GM18507 (cell line): Measurements from ENCODE around the gene RMDN3.

Source experiments
- DNase-seq: peaks from one replicate; pipeline ENCODE4 v3.0.0; 2011; ENCODE audit warnings: low read depth; ENCODE audit not compliant: insufficient read length; ENCODE audit errors: extremely low spot score
- FAIRE-seq: peaks from 2 replicates; lab custom pipeline; 2011; peaks lifted over from hg19 to GRCh38; lab: Jason Lieb, UNC

The RMDN3 gene

DNA sequence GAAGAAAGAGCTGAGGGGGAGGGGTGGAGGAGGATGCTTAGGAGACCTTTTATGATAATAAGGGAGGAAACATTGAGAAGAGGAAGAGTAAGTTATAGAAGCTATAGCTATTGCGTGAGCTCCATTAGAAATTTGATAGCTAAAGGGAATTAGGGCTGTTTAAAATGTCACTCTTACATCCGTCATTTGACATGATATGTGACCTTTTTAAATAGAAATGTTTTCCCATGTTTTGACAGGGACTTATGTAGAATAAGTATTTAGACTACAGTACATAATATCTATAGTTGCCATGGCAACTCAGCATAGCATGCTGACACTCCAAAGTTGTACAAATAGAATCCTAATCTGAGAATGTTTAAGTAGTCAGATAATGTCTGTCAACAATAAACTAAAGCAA lies 40.9 kb downstream of the RMDN3 start:
- DNase-seq (no peak), FAIRE-seq (no peak)

- FAIRE-seq (no peak), DNase-seq (no peak)
Observed at GRCh38 chr15:40706121-40706520, 48.9 kb downstream of the RMDN3 start.

DNA sequence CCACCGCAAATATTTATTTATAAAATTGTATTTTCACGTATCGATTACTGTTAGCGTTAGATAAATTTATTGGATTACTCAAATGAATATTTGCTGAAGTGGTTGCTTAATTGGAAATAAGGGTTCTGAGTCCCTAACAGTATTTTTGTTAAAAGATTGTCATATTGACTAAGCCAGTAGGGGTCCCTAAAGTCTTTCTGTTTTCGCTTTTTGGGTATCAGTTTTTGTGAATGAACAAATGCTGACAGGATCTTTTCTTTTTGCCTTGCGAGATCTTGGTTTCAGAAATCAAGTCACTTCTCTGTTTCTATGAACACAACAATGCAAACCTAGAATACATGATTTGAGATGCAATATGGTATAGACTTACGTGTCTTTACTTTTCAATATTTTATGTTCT lies 53.0 kb downstream of the RMDN3 start:
- DNase-seq (no peak), FAIRE-seq (no peak)

- DNase-seq = no peak
- no peak for FAIRE-seq
Observed at GRCh38 chr15:40697916-40698315, 57.1 kb downstream of the RMDN3 start.

DNA sequence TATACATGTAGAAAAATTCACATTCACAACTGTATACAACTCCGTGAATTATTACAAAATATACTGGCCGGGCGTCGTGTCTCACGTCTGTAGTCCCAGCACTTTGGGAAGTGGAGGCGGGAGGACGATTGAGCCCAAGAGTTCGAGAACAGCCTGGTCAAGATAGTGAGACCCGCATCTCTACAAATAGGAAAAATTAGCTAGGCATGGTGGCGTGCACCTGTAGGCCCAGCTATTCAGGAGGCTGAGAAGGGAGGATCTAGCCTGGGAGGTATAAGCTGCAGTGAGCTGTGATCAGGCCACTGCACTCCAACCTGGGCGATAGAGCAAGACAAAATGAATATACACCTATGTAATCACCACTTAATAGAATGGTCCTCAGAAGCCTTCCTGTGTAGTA lies 58.8 kb downstream of the RMDN3 start:
- no peak for DNase-seq
- no peak for FAIRE-seq

DNA sequence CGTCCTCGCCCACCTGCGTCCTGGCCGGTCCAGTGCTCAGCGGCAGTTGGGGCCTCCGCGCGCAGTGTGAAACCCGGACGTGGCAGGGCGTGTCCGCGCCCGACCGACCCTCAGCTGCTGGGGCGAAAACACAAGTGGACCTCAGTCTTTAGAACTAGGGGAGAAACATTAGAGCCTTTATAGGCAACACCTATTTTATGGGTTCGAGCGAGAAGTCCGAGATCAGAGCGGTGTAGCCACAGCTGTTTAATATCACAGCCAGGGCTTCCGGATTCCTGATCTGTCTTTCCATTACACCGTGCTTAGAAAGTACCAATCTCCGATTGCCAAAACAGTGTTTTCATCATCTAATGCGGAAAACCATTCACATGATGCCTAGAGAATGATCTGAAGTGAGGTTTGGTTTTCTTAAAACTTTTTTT lies 59.6 kb downstream of the RMDN3 start:
- FAIRE-seq = no peak
- peak; percentile 18 for DNase-seq

- FAIRE-seq (peak; percentile 91), DNase-seq (peak; percentile 93)
Observed at GRCh38 chr15:40694688-40695468, 60.2 kb downstream of the RMDN3 start, which contains the start of gene RAD51. TSS of gene RAD51 (plus strand) at chr15:40695174. CDS start at chr15:40698759, 3,585 bp downstream.

DNA sequence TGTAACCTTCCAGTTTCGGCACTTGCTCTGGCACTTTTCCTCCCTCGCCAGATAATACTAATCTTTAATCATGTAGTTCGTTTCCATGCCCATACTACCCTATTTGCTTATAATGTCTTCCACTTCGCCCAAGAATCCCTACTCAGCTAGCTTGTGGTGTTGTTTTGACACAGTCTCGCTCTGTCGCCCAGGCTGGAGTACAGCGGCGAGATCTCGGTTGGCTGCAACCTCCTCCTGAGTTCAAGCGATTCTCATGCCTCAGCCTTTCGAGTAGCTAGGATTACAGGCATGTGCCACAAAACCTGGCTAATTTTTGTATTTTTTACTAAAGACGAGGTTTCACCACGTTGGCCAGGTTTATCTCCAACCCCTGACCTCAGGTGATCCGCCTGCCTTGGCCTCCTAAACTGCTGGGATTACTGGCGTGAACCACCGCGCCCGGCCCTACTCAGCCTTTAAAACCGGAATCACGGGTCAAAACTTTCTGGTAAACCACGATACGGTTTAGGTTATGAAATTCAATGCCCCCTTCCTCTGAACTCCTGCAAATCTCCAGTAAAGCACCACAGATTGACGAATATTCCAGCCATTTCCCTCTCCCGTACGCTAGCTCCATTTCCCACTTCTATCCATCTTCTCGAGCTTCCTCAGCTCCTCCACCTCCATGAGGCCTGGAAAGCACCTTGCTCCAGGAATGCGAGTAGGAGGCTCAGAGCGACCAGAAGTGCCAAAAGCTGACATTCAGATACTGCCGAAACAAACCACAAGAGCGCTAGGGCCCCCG lies 61.0 kb downstream of the RMDN3 start:
- FAIRE-seq (no peak), DNase-seq (no peak)

- no peak for FAIRE-seq
- no peak for DNase-seq
Observed at GRCh38 chr15:40691737-40692136, 63.3 kb downstream of the RMDN3 start.

- FAIRE-seq = no peak
- DNase-seq = no peak
Observed at GRCh38 chr15:40688932-40689799, 65.9 kb downstream of the RMDN3 start.
